Mesothelial cell of epicardium (in vitro differentiated cells): ENCODE results near the gene ISG20L2. TPM values are rescaled to one million over a fixed set of nuclear protein-coding genes. Genes with fewer than 3 reads are reported as not detected.
A peak's percentile ranks its signal among the peaks of the same experiment; 100 is the strongest.

Experiments used
- DNase-seq, 2 experiments: peaks; one replicate each; pipeline ENCODE4 v3.0.0; 2021; ENCODE audit warnings: low spot score in 2 of 2; ENCODE audit not compliant: unreplicated experiment in 2 of 2
- H3K27ac Mint-ChIP-seq: 2 replicates; pipeline ENCODE4 v1.8.0; 2021; ENCODE audit warnings: mixed read lengths
- H3K27me3 Mint-ChIP-seq: 2 replicates; pipeline ENCODE4 v1.8.0; 2021; ENCODE audit warnings: low read depth, mixed read lengths
- H3K36me3 Mint-ChIP-seq: 2 replicates; pipeline ENCODE4 v1.8.0; 2021; ENCODE audit warnings: mixed read lengths
- H3K4me1 Mint-ChIP-seq: 2 replicates; pipeline ENCODE4 v1.8.0; 2021; ENCODE audit warnings: mixed read lengths
- H3K4me3 Mint-ChIP-seq: 2 replicates; pipeline ENCODE4 v1.8.0; 2021; ENCODE audit warnings: mild to moderate bottlenecking, moderate library complexity, mixed read lengths
- H3K9me3 Mint-ChIP-seq: 2 replicates; pipeline ENCODE4 v1.8.0; 2021; ENCODE audit warnings: mixed read lengths
- total RNA-seq: library from RNA; stranded (reverse); gene quantifications from 3 replicates; pipeline ENCODE4 v1.2.1, GENCODE V29; 2021
- TF ChIP-seq, protein P1 (sequence below): fragments of 200-600 bp; sonication (generic); IDR thresholded peaks from one replicate; pipeline ENCODE4 v1.5.0; 2021; ENCODE audit warnings: antibody characterized with exemption; ENCODE audit not compliant: unreplicated experiment

ISG20L2 gene
- total RNA-seq, 1 donor from 2014 or later, result 39.3 TPM

DNA sequence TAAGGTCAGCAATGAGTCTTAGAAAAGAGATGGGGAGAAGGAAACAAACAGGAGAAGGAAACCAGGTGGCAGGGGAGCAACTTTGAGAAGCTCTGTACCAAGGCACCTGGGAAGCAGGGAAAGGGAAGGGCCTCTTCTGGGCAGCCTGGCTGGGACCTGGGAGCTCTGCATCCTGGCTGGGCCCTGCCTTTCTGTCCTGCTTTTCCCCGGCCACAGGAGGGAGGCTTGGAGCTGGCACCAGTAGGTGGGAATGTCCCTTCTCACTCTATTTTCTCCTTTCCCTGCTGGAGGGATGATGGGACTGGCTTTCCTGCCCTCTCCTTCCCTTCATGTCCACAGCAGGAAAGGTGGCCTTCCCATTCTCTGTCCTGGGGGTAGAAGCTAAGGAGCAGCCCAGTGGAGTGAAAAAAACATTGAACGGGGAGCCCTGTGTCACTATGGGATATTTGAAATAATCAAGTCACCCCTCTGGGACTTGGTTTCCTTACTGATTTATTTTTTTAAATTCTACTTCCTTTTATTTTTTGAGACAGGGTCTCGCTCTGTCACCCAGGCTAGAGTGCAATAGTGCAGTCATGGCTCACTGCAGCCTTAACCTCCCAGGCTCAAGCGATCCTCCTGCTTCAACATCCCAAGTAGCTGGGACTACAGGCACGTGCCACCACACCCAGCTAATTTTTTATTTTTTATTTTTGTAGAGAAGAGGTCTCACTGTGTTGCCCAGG is 46.2 kb downstream of the ISG20L2 start:
- Mint-ChIP-seq H3K36me3 (no peaks in the 10 kb centered on the region), H3K4me1 (peaks cover 9% of the 10 kb centered on the region), H3K9me3 (no peaks in the 10 kb centered on the region), H3K4me3 (no peak overlapping the region), H3K27ac (no peak overlapping the region), H3K27me3 (peaks cover 24% of the 10 kb centered on the region)
- no peak for DNase-seq
- TF ChIP-seq, protein P1, sequence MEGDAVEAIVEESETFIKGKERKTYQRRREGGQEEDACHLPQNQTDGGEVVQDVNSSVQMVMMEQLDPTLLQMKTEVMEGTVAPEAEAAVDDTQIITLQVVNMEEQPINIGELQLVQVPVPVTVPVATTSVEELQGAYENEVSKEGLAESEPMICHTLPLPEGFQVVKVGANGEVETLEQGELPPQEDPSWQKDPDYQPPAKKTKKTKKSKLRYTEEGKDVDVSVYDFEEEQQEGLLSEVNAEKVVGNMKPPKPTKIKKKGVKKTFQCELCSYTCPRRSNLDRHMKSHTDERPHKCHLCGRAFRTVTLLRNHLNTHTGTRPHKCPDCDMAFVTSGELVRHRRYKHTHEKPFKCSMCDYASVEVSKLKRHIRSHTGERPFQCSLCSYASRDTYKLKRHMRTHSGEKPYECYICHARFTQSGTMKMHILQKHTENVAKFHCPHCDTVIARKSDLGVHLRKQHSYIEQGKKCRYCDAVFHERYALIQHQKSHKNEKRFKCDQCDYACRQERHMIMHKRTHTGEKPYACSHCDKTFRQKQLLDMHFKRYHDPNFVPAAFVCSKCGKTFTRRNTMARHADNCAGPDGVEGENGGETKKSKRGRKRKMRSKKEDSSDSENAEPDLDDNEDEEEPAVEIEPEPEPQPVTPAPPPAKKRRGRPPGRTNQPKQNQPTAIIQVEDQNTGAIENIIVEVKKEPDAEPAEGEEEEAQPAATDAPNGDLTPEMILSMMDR, result no peak

DNA sequence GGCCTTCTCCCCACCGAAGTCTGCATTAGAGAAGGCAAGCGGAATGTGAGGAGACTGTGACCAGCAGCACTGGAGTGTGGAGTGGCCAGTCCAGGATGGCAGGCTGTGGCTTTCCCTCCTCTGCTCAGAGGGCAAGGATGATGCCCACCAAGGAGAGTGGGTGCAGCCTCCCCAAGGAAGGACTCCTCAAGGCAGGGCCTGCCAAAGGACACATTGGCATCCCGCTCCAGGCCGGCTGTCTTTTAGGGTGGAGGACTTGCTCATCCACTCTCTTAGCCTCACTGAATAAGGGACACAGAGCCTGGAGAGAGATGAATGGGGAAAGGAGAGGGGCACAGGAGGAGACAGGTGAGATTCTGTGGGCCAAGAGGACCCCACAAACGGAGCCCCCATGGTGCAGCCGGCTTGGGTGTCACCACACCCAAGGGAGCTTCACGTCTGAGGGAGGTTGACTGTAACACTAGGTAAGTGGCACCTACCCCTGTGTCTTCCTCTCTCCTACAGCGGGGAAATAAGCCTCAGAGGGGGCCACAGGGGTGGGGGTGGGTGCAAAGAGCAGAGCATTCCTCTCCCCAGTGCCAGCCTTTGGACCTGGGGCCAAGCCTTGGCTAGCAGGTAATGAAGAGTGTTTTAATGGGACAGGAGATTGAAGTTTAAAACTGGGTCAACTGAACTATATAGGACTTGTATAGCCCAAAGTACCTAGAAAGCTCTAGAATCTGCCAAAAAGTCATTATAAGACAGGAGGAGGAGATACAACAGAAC is 47.2 kb downstream of the ISG20L2 start:
- H3K4me1 Mint-ChIP-seq, result peaks cover 12% of the 10 kb centered on the region
- peaks cover 26% of the 10 kb centered on the region for H3K27me3 Mint-ChIP-seq
- no peaks in the 10 kb centered on the region for H3K36me3 Mint-ChIP-seq
- no peaks in the 10 kb centered on the region for H3K9me3 Mint-ChIP-seq
- TF ChIP-seq, protein P1, result no peak
- no peak for DNase-seq
- no peak overlapping the region for H3K27ac Mint-ChIP-seq
- H3K4me3 Mint-ChIP-seq, result no peak overlapping the region

DNA sequence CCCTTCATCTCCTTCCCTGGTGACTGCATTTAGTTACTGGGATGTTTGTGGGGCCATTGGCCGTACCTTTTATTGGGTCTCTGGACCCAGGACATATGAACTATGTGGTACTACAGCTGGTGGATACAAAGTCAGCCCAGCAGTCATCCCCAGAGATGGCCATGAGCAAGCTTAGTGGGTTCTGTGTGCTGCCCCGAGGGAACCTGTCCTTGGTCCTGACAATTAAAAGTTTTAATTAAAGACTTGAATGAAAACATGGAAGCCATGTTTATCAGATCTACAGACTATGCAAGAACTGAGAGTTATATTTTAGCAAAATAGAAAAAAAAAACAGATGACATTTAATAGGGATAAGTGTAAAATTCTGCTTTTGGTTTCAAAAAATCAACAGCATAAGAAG is 48.5 kb downstream of the ISG20L2 start:
- no peak overlapping the region for H3K27ac Mint-ChIP-seq
- H3K9me3 Mint-ChIP-seq, result no peaks in the 10 kb centered on the region
- DNase-seq, result no peak
- peaks cover 26% of the 10 kb centered on the region for H3K27me3 Mint-ChIP-seq
- TF ChIP-seq, protein P1, result no peak
- H3K4me3 Mint-ChIP-seq, result no peak overlapping the region
- H3K4me1 Mint-ChIP-seq, result peaks cover 24% of the 10 kb centered on the region
- H3K36me3 Mint-ChIP-seq, result no peaks in the 10 kb centered on the region

DNA sequence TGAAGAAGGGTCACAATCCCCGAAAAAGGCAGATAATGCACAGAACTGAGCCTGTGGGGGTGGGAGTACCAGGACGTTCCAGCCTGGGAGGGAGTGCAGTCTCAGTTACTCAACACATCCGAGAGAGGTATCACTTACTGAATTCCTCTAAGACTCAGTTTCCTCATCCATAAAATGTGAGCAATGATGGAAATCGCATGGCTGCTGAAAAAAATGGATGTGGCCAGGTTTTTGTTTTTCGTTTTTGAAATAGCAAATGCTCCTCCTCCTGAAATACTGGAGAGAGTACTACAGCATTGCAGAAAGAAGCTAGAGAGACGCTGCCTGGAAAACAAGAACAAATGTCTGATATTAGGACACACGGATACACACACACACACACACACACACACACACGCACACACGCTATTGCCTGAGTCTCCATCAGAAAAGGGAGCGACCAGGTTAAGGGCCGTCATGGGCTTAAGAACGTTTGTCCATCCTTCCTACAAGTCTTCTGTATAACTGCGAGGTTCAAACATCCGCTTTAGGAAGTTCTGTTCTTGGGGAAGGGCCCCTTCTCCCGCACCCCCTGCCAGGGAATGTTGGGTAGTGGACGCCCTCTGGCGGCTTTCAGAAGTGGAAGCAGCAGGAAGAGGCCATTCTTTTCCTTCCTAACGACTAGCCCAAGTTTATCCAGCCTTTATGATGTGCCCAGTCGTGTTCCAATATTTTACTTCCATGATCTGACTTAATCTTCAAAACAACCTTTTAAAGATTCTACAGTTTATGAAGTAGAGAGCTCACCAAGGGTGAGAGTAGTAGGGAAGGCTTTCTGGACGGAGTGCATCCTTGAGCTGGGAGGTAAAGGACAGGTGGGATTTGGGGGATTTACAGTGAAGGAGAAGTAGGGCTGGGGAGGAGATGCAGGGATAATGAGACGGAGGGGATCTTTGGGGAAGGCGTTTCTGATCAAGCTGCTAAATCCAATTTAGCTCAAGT is 50.7 kb downstream of the ISG20L2 start:
- peak in 1 of 2 experiments; percentile 69 for DNase-seq
- TF ChIP-seq, protein P1, result peak; percentile 61
- H3K27ac Mint-ChIP-seq, result peak overlapping the region; percentile 79

More for the DNA sequence above, 50.7 kb downstream of the ISG20L2 start:
- H3K9me3 Mint-ChIP-seq, result no peaks in the 10 kb centered on the region
- H3K36me3 Mint-ChIP-seq, result peaks cover 7% of the 10 kb centered on the region
- H3K4me1 Mint-ChIP-seq, result peaks cover 38% of the 10 kb centered on the region
- peak overlapping the region; percentile 75 for H3K4me3 Mint-ChIP-seq
- peaks cover 26% of the 10 kb centered on the region for H3K27me3 Mint-ChIP-seq
